Measurements from ENCODE around the gene FANK1. TPM values are rescaled to one million over a fixed set of nuclear protein-coding genes. Genes with fewer than 3 reads are reported as not detected.

Gene FANK1
- total RNA-seq, 1 donor: 8.3 TPM

GRCh38 chr10:126037946-126038345 lies 141.6 kb downstream of the FANK1 start:
- Histone ChIP-seq H3K27me3 (ENCODE audit: insufficient read depth, low read length) (no peaks in the 10 kb centered on the region), H3K9me3 (ENCODE audit: low read depth, low read length) (peaks cover 4% of the 10 kb centered on the region), H3K4me3 (ENCODE audit: insufficient read depth, low read length) (no peak overlapping the region), H3K36me3 (ENCODE audit: insufficient read depth, low read length) (peaks cover 89% of the 10 kb centered on the region), H3K79me2 (ENCODE audit: insufficient read depth, low read length) (no peaks in the 10 kb centered on the region), H3K27ac (ENCODE audit: low read depth, low read length) (no peak overlapping the region), H2AFZ (ENCODE audit: low read length) (no peak overlapping the region), H4K20me1 (ENCODE audit: insufficient read depth, low read length) (no peaks in the 10 kb centered on the region), H3K4me1 (ENCODE audit: insufficient read depth, low read length) (peaks cover 5% of the 10 kb centered on the region), H3K4me2 (ENCODE audit: insufficient read depth, low read length) (no peak overlapping the region)
- TF ChIP-seq, protein P1, sequence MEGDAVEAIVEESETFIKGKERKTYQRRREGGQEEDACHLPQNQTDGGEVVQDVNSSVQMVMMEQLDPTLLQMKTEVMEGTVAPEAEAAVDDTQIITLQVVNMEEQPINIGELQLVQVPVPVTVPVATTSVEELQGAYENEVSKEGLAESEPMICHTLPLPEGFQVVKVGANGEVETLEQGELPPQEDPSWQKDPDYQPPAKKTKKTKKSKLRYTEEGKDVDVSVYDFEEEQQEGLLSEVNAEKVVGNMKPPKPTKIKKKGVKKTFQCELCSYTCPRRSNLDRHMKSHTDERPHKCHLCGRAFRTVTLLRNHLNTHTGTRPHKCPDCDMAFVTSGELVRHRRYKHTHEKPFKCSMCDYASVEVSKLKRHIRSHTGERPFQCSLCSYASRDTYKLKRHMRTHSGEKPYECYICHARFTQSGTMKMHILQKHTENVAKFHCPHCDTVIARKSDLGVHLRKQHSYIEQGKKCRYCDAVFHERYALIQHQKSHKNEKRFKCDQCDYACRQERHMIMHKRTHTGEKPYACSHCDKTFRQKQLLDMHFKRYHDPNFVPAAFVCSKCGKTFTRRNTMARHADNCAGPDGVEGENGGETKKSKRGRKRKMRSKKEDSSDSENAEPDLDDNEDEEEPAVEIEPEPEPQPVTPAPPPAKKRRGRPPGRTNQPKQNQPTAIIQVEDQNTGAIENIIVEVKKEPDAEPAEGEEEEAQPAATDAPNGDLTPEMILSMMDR (IDR thresholded peaks at IDR 0.05; ENCODE audit: extremely low read depth, low read depth, low read length): no peak
- peak; percentile 34 for DNase-seq (ENCODE audit: insufficient read length, low spot score, missing footprints)

DNA sequence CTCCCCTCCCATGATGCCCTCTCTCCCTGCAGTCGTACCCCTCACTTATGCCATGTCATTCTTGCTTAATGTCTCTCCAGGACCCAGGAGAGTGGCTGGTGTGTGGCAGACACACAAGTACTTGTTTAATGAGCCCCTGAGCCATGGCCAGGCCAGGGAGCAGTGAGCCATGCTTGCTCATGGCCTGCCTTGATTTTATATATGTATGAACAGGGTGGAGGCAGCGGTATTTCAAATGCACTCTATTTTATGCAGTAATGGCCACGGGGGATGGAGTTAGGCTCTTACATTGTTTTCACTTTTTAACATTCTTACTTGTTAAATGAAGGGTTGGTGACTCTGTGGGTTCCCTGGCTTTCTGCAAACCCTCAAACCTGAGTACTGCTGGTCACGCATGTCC lies 144.8 kb downstream of the FANK1 start:
- TF ChIP-seq, protein P1 (IDR thresholded peaks at IDR 0.05; ENCODE audit: extremely low read depth, low read depth, low read length): no peak
- Histone ChIP-seq H4K20me1 (ENCODE audit: insufficient read depth, low read length) (no peaks in the 10 kb centered on the region), H3K4me1 (ENCODE audit: insufficient read depth, low read length) (peaks cover 5% of the 10 kb centered on the region), H3K4me3 (ENCODE audit: insufficient read depth, low read length) (no peak overlapping the region), H3K79me2 (ENCODE audit: insufficient read depth, low read length) (no peaks in the 10 kb centered on the region), H3K36me3 (ENCODE audit: insufficient read depth, low read length) (peaks cover 94% of the 10 kb centered on the region), H3K27me3 (ENCODE audit: insufficient read depth, low read length) (no peaks in the 10 kb centered on the region), H3K27ac (ENCODE audit: low read depth, low read length) (peak overlapping the region; percentile 61), H3K4me2 (ENCODE audit: insufficient read depth, low read length) (no peak overlapping the region), H2AFZ (ENCODE audit: low read length) (no peak overlapping the region), H3K9me3 (ENCODE audit: low read depth, low read length) (no peaks in the 10 kb centered on the region)
- no peak for DNase-seq (ENCODE audit: insufficient read length, low spot score, missing footprints)

- H3K27ac ChIP-seq (ENCODE audit: low read depth, low read length): peak overlapping the region; percentile 61
- peak overlapping the region; percentile 32 for H2AFZ ChIP-seq (ENCODE audit: low read length)
- DNase-seq (ENCODE audit: insufficient read length, low spot score, missing footprints): peak; percentile 92
- H3K36me3 ChIP-seq (ENCODE audit: insufficient read depth, low read length): peaks cover 91% of the 10 kb centered on the region
- H3K4me3 ChIP-seq (ENCODE audit: insufficient read depth, low read length): no peak overlapping the region
- H3K79me2 ChIP-seq (ENCODE audit: insufficient read depth, low read length): no peaks in the 10 kb centered on the region
- H3K27me3 ChIP-seq (ENCODE audit: insufficient read depth, low read length): no peaks in the 10 kb centered on the region
- peaks cover 5% of the 10 kb centered on the region for H3K4me1 ChIP-seq (ENCODE audit: insufficient read depth, low read length)
- no peaks in the 10 kb centered on the region for H3K9me3 ChIP-seq (ENCODE audit: low read depth, low read length)
- H3K4me2 ChIP-seq (ENCODE audit: insufficient read depth, low read length): no peak overlapping the region
- H4K20me1 ChIP-seq (ENCODE audit: insufficient read depth, low read length): no peaks in the 10 kb centered on the region
- TF ChIP-seq, protein P1 (IDR thresholded peaks at IDR 0.05; ENCODE audit: extremely low read depth, low read depth, low read length): no peak
Measured at GRCh38 chr10:126041804-126042231, 145.5 kb downstream of the FANK1 start.

- no peak overlapping the region for H3K4me2 ChIP-seq (ENCODE audit: insufficient read depth, low read length)
- no peak for DNase-seq (ENCODE audit: insufficient read length, low spot score, missing footprints)
- TF ChIP-seq, protein P1 (IDR thresholded peaks at IDR 0.05; ENCODE audit: extremely low read depth, low read depth, low read length): no peak
- H3K79me2 ChIP-seq (ENCODE audit: insufficient read depth, low read length): no peaks in the 10 kb centered on the region
- H3K27me3 ChIP-seq (ENCODE audit: insufficient read depth, low read length): no peaks in the 10 kb centered on the region
- H2AFZ ChIP-seq (ENCODE audit: low read length): no peak overlapping the region
- no peaks in the 10 kb centered on the region for H4K20me1 ChIP-seq (ENCODE audit: insufficient read depth, low read length)
- peak overlapping the region; percentile 61 for H3K27ac ChIP-seq (ENCODE audit: low read depth, low read length)
- no peak overlapping the region for H3K4me3 ChIP-seq (ENCODE audit: insufficient read depth, low read length)
- H3K9me3 ChIP-seq (ENCODE audit: low read depth, low read length): no peaks in the 10 kb centered on the region
- H3K36me3 ChIP-seq (ENCODE audit: insufficient read depth, low read length): peaks cover 85% of the 10 kb centered on the region
- H3K4me1 ChIP-seq (ENCODE audit: insufficient read depth, low read length): peaks cover 5% of the 10 kb centered on the region
Measured at GRCh38 chr10:126042354-126042753, 146.0 kb downstream of the FANK1 start.

Measured in osteoblast (primary cell).